Stimulated activated CD4-positive, alpha-beta T cell treated with anti-CD3 and anti-CD28 coated beads, Interleukin-12 subunit alpha, Interleukin-12 subunit beta, amount 100 ng/mL, for 24 hours (primary cell): ENCODE measurements around the gene ZNF334.

Experiments
- DNase-seq, 2 experiments: peaks; one replicate each; pipeline ENCODE4 v3.0.0-alpha.2; 2020; ENCODE audit warnings: low read depth in 2 of 2

ZNF334 gene

GRCh38 chr20:46487628-46488027, 25.7 kb downstream of the ZNF334 start:
- DNase-seq: no peak

GRCh38 chr20:46485431-46485830, 27.9 kb downstream of the ZNF334 start:
- no peak for DNase-seq

DNA sequence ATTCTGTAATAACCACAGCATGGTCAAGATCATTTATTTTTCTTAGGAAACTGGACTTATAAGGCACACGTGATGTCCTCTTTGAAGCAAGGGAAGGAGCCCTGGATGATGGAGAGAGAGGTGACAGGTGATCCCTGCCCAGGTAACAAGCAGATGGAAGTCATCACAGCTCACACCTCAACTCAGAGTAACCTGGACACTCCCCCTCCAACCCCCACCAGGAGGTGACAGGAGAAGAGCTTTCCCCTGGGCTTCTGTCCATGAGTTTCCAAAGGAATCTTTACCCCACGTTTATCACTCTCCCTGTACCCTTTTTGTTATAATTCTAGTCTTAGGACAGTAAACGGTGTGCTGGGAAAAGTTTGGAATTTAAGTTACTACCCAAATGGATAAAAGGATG, 28.4 kb downstream of the ZNF334 start:
- DNase-seq: no peak

DNA sequence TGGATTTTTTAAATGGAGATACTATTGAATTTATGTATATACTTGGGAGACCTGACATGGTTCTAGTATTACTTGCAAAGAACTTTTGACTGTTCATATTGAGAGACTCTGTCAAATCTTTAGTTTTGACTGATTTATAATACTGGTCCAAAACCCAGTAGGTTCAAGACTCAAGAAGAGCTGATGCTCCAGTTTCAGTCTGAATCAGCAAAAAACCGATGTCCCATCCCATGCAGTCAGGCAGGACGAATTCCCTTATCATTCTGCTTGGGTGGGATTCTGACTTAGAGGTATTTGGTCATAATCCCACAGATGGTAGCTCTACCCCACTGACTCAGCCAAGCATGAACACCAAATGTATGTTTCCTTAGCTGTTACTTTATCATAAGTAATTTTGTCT, 29.5 kb downstream of the ZNF334 start:
- no peak for DNase-seq

GRCh38 chr20:46482864-46483263, 30.5 kb downstream of the ZNF334 start:
- DNase-seq: no peak

GRCh38 chr20:46477640-46478039, 35.7 kb downstream of the ZNF334 start:
- no peak for DNase-seq

GRCh38 chr20:46477225-46477624, 36.1 kb downstream of the ZNF334 start:
- no peak for DNase-seq

DNA sequence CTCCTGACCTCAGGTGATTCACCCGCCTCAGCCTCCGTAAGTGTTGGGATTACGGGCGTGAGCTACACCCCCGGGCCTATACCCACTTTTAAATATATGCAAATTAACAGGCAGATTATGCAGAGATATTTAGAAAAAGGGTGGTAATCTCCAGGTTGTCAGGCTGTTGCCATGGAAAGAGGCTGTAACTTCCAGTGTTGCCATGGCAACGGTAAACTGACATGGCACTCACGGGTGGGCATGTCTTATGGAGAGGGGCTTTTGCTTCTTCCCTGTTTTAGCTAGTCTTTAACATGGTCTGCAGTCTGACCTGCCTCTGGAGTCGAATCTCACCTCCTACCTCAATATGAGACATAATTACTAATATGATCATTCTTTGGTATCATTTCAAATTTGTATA, 44.9 kb downstream of the ZNF334 start:
- no peak for DNase-seq

DNA sequence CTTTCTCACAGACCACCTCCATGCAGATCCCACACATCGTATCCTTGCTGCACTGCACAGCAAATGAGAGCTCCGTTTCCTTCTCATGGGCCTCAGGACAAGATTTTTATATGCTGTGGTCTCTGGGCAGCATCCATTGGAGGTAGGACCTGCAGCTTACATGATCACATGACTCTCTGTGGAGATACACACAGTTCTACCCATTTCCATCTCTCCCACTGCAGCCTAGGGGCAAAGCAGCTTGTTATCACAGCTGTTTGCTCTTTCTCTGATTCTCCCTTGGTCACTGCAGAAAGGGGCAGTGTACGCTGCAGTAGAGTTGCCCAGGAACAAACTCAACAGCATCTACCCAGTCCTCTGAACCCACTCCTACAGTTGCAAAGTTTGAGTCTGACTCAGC, 48.9 kb downstream of the ZNF334 start:
- no peak for DNase-seq

GRCh38 chr20:46463852-46464251, 49.5 kb downstream of the ZNF334 start:
- DNase-seq: no peak

DNA sequence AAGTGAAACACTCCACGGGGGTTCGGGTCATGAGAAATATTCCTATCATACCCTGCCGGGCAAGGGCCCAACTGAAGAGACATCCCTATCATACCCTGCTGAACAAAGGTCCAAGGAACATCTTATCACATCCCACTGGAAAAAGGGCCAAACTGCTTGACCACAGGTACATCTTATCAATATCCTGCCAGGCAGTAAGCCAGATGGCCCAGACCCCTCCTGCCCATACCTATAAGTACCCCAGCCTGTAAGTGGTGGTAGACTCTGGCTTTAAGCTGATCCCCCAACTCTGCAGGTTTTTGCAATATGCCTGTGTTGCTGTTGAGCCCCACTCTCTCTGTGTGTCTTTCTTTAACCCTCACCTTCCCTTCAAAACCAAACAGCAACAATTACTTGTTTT, 51.6 kb downstream of the ZNF334 start:
- no peak for DNase-seq

- peak in 1 of 2 experiments; percentile 11 for DNase-seq
Measured at GRCh38 chr20:46458866-46459750, 54.3 kb downstream of the ZNF334 start.

DNA sequence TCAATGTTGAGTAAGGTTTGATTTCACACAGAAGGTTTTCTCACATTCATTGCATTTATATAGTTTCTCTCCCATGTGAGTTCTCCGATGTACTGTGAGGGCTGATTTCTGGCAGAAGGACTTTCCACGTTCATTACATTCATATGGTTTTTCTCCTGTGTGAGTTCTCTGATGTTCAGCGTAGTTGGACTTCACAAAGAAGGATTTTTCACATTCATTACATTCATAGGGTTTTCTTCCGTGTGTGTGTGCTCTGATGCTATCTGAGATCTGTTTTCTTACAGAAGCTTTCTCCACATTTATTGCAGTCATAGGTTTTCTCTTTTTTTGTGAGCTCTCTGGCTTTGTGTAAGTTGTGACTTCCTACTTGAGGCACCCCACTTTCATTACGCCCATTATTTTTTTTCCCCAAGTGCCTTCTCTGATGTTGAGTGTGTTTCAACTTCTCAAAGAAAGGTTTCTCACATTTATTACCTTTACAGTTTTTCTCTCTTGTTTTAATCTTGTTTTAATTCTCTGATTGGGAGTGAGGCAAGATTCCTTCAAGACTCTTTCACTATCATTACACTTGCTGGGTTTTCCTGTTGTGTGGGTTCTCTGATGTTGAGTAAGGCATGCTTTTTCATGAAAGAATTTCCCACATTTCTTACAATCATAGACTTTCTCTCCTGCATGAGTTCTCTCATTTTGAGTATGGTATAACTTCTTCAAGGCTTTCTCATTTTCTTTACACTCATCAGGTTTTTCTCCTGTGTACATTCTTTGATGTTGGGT, 56.9 kb downstream of the ZNF334 start:
- no peak for DNase-seq

DNA sequence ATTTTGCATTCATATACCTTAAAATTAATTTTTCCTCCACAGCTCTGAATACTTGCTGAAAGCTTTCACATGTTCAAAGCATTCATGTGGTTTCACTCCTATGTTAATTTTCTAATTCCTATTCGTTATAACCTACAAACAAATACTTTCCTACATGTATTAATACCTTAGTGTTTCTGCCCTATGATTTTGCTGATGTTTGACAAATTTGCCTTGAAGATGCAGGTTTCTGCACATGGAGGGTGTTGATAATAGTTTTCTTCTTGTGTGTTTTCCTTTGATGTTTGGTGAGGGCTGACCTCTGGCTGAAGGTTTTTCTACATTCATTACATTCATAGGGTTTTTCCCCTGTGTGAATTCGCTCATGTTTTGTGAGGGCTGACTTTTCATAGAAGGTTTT, 57.6 kb downstream of the ZNF334 start:
- no peak for DNase-seq
